Astrocyte of the hippocampus (primary cell): ENCODE results near the gene CENPB.
"Not testable (repeated sequence)": the region's sequence is repeated elsewhere in the genome, so short reads cannot be mapped to it uniquely, and the experiment has no call there.

Experiments
- DNase-seq: peaks from one replicate; pipeline ENCODE4 v3.0.0; 2011; ENCODE audit warnings: low read depth, low spot score

CENPB gene, protein sequence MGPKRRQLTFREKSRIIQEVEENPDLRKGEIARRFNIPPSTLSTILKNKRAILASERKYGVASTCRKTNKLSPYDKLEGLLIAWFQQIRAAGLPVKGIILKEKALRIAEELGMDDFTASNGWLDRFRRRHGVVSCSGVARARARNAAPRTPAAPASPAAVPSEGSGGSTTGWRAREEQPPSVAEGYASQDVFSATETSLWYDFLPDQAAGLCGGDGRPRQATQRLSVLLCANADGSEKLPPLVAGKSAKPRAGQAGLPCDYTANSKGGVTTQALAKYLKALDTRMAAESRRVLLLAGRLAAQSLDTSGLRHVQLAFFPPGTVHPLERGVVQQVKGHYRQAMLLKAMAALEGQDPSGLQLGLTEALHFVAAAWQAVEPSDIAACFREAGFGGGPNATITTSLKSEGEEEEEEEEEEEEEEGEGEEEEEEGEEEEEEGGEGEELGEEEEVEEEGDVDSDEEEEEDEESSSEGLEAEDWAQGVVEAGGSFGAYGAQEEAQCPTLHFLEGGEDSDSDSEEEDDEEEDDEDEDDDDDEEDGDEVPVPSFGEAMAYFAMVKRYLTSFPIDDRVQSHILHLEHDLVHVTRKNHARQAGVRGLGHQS

GRCh38 chr20:3786665-3787323 lies at the start of gene CENPB:
Gene CENPB (minus strand): TSS chr20:3786740. CDS start chr20:3786483, 257 bp downstream.
- DNase-seq = peak; percentile 95

GRCh38 chr20:3836132-3836531 lies 49.6 kb upstream of the CENPB start:
- no peak for DNase-seq

GRCh38 chr20:3829891-3830290 lies 43.4 kb upstream of the CENPB start:
- DNase-seq = not testable (repeated sequence)

DNA sequence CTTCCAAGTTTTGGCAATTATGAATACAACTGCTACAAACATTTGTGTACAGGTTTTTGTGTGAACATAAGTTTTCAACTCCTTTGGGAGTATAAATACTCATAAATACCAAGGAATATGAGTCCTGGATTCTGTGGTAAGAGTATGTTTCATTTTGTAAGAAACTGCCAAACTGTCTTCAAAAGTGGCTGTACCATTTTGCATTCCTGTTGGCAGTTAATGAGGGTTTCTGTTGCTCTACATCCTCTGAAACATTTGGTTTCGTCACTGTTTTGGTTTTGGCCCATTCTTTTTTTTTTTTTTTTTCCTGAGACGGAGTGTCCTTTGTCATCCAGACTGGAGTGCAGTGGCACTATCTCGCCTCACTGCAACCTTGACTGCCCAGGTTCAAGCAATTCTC lies 42.3 kb upstream of the CENPB start:
- no peak for DNase-seq

- DNase-seq = no peak
These were observed 39.9 kb upstream of the CENPB start for GRCh38 chr20:3826420-3826819.

DNA sequence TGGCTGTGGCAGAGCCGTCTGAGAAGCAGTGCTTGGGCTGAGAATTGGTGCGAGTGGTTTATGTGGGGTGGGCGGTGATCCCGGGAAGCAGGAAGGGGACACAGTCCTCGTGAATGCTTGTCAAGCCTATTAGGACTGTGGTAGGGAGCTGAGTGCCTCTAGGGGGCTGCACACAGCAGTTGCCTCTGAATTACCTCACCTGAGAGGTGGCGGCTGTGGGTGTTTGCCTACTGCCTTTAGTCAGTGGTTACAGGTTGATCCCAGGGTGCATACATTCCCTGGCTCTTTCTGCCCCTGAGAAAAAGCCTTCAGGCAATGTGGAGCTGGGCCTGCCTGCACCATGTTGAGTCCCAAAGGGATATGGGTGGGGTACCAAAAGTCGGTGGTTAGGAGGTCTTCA lies 39.0 kb upstream of the CENPB start:
- DNase-seq = no peak

DNA sequence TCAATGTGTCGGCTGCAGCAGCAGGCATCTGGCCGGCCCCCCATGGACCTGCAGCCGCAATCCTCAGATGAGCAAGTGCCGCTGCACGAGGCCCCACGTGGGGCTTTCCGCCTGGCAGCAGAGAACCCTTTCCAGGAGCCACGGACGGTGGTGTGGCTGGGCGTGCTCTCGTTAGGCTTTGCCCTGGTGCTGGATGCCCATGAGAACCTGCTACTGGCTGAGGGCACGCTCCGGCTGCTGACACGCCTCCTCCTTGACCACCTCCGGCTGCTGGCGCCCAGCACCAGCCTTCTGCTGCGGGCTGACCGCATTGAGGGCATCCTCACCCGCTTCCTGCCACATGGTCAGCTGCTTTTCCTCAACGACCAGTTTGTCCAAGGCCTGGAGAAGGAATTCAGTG lies 37.3 kb upstream of the CENPB start:
- no peak for DNase-seq

GRCh38 chr20:3821996-3822395 lies 35.5 kb upstream of the CENPB start:
- no peak for DNase-seq

DNA sequence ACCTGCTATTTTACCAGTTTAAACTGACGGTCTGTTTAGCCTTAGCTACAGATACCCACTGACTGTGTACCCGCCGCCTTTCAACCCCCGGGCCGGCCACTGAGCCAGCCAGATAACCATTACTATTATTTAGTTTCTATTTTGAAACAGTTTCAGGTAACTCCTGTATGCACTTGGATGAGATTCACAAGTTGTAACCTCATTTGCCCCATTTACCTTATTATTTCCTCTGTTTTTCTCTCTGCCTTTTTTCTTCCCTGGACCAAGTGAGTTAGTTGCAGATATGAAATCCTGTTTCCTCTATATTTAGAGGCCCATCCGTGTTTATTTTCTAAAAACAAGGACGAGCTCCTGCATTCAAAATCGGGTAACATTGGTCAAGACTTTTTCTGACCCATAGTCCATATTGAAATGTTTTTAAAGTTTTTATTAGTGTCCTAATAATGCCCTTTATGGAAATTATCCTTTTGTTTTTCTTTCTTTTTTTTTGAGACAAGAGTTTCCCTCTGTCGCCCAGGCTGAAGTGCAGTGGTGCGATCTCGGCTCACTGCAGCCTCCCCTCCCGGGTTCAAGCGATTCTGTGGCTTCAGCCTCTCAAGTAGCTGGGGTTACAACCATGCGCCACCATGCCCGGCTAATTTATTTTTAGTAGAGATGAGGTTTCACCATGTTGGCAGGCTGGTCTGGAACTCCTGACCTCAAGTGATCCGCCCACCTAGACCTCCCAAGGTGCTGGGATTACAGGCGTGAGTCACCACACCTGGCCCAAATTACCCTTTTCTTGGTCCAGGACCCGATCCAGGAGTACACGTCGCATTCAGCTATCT lies 34.6 kb upstream of the CENPB start:
- no peak for DNase-seq

GRCh38 chr20:3820048-3820900 lies 33.7 kb upstream of the CENPB start, which contains the start of gene AP5S1:
Gene AP5S1 (plus strand): TSS chr20:3820547. CDS start chr20:3822118, 1,571 bp downstream.
- peak; percentile 98 for DNase-seq

- no peak for DNase-seq
These were observed 33.0 kb upstream of the CENPB start for GRCh38 chr20:3819411-3820047.

- DNase-seq = peak; percentile 79
These were observed 31.9 kb upstream of the CENPB start for GRCh38 chr20:3818155-3819151.

- no peak for DNase-seq
These were observed 29.3 kb upstream of the CENPB start for GRCh38 chr20:3815703-3816315.

GRCh38 chr20:3814928-3815495 lies 28.5 kb upstream of the CENPB start:
- no peak for DNase-seq

GRCh38 chr20:3813848-3814581 lies 27.5 kb upstream of the CENPB start:
- DNase-seq = no peak

GRCh38 chr20:3812975-3813847 lies 26.7 kb upstream of the CENPB start:
- no peak for DNase-seq

- DNase-seq = no peak
These were observed 25.7 kb upstream of the CENPB start for GRCh38 chr20:3812259-3812681.
